Neural cell (in vitro differentiated cells): ENCODE results near the gene TM9SF1. TPM values are rescaled to one million over a fixed set of nuclear protein-coding genes. Genes with fewer than 3 reads are reported as not detected.
A peak's percentile ranks its signal among the peaks of the same experiment; 100 is the strongest.

Source experiments
- H2AFZ ChIP-seq: fragments of 200-600, 300-800 bp; sonication (generic), shearing (Covaris generic); 2 replicates; pipeline ENCODE4 v1.6.0; 2014; ENCODE audit warnings: low read depth, mild to moderate bottlenecking, antibody characterized with exemption, low read length, moderate library complexity
- H3F3A ChIP-seq: fragments of 200-600 bp; shearing (Covaris generic); 2 replicates; pipeline ENCODE4 v1.6.1; 2016; ENCODE audit warnings: mild to moderate bottlenecking, moderate library complexity, mixed read lengths, antibody characterized with exemption, low read length; ENCODE audit not compliant: insufficient read depth, poor library complexity, severe bottlenecking
- H3K27ac ChIP-seq: fragments of 200-600, 300-800 bp; sonication (generic), shearing (Covaris generic); 2 replicates; pipeline ENCODE4 v1.5.1; 2014; ENCODE audit warnings: mild to moderate bottlenecking, low read length, moderate library complexity
- H3K27me3 ChIP-seq: fragments of 300-800, 200-600 bp; sonication (generic), shearing (Covaris generic); 2 replicates; pipeline ENCODE4 v1.6.0; 2014; ENCODE audit warnings: mild to moderate bottlenecking, low read depth, low read length, moderate library complexity; ENCODE audit not compliant: insufficient read depth
- H3K36me3 ChIP-seq: fragments of 300-800, 200-600 bp; sonication (generic), shearing (Covaris generic); 2 replicates; pipeline ENCODE4 v1.5.1; 2014; ENCODE audit warnings: mild to moderate bottlenecking, antibody characterized with exemption, low read length, moderate library complexity; ENCODE audit not compliant: insufficient read depth
- H3K4me2 ChIP-seq: fragments of 300-800, 200-600 bp; sonication (generic), shearing (Covaris generic); 2 replicates; pipeline ENCODE4 v1.6.0; 2014; ENCODE audit warnings: mild to moderate bottlenecking, low read length
- H3K4me3 ChIP-seq: fragments of 300-800, 200-600 bp; sonication (generic), shearing (Covaris generic); 2 replicates; pipeline ENCODE4 v1.5.1; 2014; ENCODE audit warnings: mild to moderate bottlenecking, low read length, moderate library complexity
- H3K79me2 ChIP-seq: fragments of 200-600 bp; shearing (Covaris generic); replicated peaks from 2 replicates; pipeline ENCODE4 v1.6.0; 2014; ENCODE audit warnings: mild to moderate bottlenecking, low read length, moderate library complexity; ENCODE audit not compliant: insufficient read depth
- H3K9ac ChIP-seq: fragments of 300-800, 200-600 bp; sonication (generic), shearing (Covaris generic); 2 replicates; pipeline ENCODE4 v1.6.1; 2016; ENCODE audit warnings: mild to moderate bottlenecking, low read length, mixed read lengths
- H3K9me2 ChIP-seq: fragments of 200-600 bp; shearing (Covaris generic); 2 replicates; pipeline ENCODE4 v1.6.1; 2016; ENCODE audit warnings: mild to moderate bottlenecking, low read length, mixed read lengths; ENCODE audit not compliant: insufficient read depth
- H3K9me3 ChIP-seq: fragments of 200-600, 300-800 bp; sonication (generic), shearing (Covaris generic); 2 replicates; pipeline ENCODE4 v1.6.1; 2016; ENCODE audit warnings: mild to moderate bottlenecking, mixed run types, low read length, moderate library complexity, mixed read lengths
- H4K20me1 ChIP-seq: fragments of 200-600 bp; shearing (Covaris generic); 2 replicates; pipeline ENCODE4 v1.6.1; 2016; ENCODE audit warnings: mild to moderate bottlenecking, mixed run types; ENCODE audit not compliant: insufficient read depth
- EP300 ChIP-seq: fragments of 450-650 bp; conservative IDR thresholded peaks from 2 replicates; pipeline ENCODE4 v1.6.1; 2014; ENCODE audit warnings: antibody characterized with exemption, mild to moderate bottlenecking, moderate library complexity; ENCODE audit not compliant: poor library complexity, severe bottlenecking
- EZH2 ChIP-seq: fragments of 200-600, 300-800 bp; shearing (Covaris generic), sonication (generic); IDR thresholded peaks from 2 replicates; pipeline ENCODE4 v1.6.1; 2014; ENCODE audit warnings: antibody characterized with exemption, low read length, borderline replicate concordance, mild to moderate bottlenecking; ENCODE audit not compliant: insufficient read depth, poor library complexity, severe bottlenecking
- MXI1 ChIP-seq: fragments of 450-650 bp; conservative IDR thresholded peaks from 2 replicates; pipeline ENCODE4 v1.6.1; 2014; ENCODE audit warnings: antibody characterized with exemption, mild to moderate bottlenecking; ENCODE audit not compliant: poor library complexity, severe bottlenecking
- POLR2AphosphoS5 ChIP-seq: IDR thresholded peaks from 2 replicates; pipeline ENCODE4 v1.6.1; 2012
- RAD21 ChIP-seq: fragments of 450-650 bp; conservative IDR thresholded peaks from 2 replicates; pipeline ENCODE4 v1.6.1; 2014; ENCODE audit warnings: antibody characterized with exemption, mild to moderate bottlenecking, moderate library complexity
- SMC3 ChIP-seq: fragments of 450-650 bp; conservative IDR thresholded peaks from 2 replicates; pipeline ENCODE4 v1.6.1; 2014; ENCODE audit warnings: antibody characterized with exemption, mild to moderate bottlenecking, moderate library complexity; ENCODE audit not compliant: poor library complexity
- TAF1 ChIP-seq: IDR thresholded peaks from 2 replicates; pipeline ENCODE4 v1.6.1; 2012; ENCODE audit warnings: low read depth
- polyA plus RNA-seq: library from polyadenylated mRNA; depleted of rRNA; stranded (reverse); fragments of >200 nt; gene quantifications from 2 replicates; pipeline ENCODE4 v1.2.3, GENCODE V29; 2014
- TF ChIP-seq, protein P1 (sequence below): fragments of 450-650 bp; IDR thresholded peaks from 2 replicates; pipeline ENCODE4 v1.5.1; 2014; ENCODE audit warnings: antibody characterized with exemption, mild to moderate bottlenecking, moderate library complexity; ENCODE audit not compliant: poor library complexity, severe bottlenecking
- TF ChIP-seq, protein P2 (sequence below): IDR thresholded peaks from 2 replicates; pipeline ENCODE4 v1.6.1; 2012; ENCODE audit warnings: borderline replicate concordance

The TM9SF1 gene
- polyA plus RNA-seq, 1 donor from 2014 or later: 25.1 TPM

DNA sequence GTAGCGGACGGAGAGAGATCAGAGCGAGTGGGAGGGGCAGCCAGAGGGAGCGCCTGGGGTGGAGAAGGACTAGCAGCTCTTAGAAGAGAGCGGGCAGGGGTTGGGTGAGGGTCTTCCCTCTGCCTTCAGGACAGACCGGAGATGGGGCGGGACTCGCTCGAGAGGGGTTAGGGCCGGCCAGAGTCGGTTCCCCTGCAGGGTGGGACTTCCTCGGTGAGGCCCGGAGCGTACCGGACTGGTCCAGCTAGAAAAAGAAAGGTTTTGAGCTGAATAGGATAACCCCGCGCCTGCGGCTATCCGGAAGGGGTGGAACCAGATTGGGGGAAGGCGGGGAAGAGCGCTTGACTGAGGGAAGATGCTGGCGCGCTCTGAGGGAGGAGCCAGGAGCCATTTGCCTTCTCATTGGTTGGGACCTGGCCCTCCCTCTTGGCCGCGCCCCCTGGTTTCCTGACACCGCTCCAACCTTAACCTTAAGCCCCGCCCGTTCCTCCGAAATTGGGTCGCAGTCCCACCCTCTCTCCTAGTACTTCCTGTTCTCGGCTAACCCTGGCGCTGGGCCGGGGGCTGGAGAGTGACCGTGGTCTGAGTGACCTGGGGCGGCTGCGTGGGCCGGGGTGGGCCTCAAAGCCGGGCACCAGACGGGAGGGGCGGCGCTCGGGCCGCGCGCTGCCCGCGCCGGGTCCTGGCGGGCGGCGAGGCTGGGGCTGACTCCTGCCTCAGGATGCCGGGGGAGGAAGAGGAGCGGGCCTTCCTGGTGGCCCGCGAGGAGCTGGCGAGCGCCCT, 48.1 kb downstream of the TM9SF1 start, which contains the start of gene RNF31:
TSS of gene RNF31 (plus strand) at position 521 of the 783 bp plus-strand sequence. CDS start at position 722, 201 bp downstream.
- no peaks in the 10 kb centered on the region for H3F3A ChIP-seq
- peak within 1 kb of the TSS; percentile 79 for H3K9ac ChIP-seq
- H3K79me2 ChIP-seq: peaks cover 9% of the 10 kb centered on the region
- H3K4me3 ChIP-seq: peak within 1 kb of the TSS; percentile 97
- no peaks in the 10 kb centered on the region for H4K20me1 ChIP-seq
- H3K9me3 ChIP-seq: no peaks in the 10 kb centered on the region
- H3K9me2 ChIP-seq: no peaks in the 10 kb centered on the region
- TF ChIP-seq POLR2AphosphoS5: peak; percentile 58
- peak; percentile 16 for TF ChIP-seq TAF1
- TF ChIP-seq, protein P1, sequence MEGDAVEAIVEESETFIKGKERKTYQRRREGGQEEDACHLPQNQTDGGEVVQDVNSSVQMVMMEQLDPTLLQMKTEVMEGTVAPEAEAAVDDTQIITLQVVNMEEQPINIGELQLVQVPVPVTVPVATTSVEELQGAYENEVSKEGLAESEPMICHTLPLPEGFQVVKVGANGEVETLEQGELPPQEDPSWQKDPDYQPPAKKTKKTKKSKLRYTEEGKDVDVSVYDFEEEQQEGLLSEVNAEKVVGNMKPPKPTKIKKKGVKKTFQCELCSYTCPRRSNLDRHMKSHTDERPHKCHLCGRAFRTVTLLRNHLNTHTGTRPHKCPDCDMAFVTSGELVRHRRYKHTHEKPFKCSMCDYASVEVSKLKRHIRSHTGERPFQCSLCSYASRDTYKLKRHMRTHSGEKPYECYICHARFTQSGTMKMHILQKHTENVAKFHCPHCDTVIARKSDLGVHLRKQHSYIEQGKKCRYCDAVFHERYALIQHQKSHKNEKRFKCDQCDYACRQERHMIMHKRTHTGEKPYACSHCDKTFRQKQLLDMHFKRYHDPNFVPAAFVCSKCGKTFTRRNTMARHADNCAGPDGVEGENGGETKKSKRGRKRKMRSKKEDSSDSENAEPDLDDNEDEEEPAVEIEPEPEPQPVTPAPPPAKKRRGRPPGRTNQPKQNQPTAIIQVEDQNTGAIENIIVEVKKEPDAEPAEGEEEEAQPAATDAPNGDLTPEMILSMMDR: no peak
- TF ChIP-seq MXI1: peak; percentile 58
- TF ChIP-seq EZH2: no peak
- TF ChIP-seq RAD21: no peak
- TF ChIP-seq SMC3: no peak
- TF ChIP-seq, protein P2, sequence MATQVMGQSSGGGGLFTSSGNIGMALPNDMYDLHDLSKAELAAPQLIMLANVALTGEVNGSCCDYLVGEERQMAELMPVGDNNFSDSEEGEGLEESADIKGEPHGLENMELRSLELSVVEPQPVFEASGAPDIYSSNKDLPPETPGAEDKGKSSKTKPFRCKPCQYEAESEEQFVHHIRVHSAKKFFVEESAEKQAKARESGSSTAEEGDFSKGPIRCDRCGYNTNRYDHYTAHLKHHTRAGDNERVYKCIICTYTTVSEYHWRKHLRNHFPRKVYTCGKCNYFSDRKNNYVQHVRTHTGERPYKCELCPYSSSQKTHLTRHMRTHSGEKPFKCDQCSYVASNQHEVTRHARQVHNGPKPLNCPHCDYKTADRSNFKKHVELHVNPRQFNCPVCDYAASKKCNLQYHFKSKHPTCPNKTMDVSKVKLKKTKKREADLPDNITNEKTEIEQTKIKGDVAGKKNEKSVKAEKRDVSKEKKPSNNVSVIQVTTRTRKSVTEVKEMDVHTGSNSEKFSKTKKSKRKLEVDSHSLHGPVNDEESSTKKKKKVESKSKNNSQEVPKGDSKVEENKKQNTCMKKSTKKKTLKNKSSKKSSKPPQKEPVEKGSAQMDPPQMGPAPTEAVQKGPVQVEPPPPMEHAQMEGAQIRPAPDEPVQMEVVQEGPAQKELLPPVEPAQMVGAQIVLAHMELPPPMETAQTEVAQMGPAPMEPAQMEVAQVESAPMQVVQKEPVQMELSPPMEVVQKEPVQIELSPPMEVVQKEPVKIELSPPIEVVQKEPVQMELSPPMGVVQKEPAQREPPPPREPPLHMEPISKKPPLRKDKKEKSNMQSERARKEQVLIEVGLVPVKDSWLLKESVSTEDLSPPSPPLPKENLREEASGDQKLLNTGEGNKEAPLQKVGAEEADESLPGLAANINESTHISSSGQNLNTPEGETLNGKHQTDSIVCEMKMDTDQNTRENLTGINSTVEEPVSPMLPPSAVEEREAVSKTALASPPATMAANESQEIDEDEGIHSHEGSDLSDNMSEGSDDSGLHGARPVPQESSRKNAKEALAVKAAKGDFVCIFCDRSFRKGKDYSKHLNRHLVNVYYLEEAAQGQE: peak; percentile 53
- TF ChIP-seq EP300: no peak
- H3K27me3 ChIP-seq: no peaks in the 10 kb centered on the region
- H3K27ac ChIP-seq: peak within 1 kb of the TSS; percentile 79
- no peaks in the 10 kb centered on the region for H3K36me3 ChIP-seq
- H2AFZ ChIP-seq: peak within 1 kb of the TSS; percentile 95
- peak within 1 kb of the TSS; percentile 84 for H3K4me2 ChIP-seq

- peak within 1 kb of the TSS; percentile 95 for H2AFZ ChIP-seq
- peak; percentile 47 for TF ChIP-seq MXI1
- TF ChIP-seq, protein P1: no peak
- TF ChIP-seq TAF1: peak; percentile 32
- peak within 1 kb of the TSS; percentile 79 for H3K27ac ChIP-seq
- H3K9me3 ChIP-seq: no peaks in the 10 kb centered on the region
- peak within 1 kb of the TSS; percentile 79 for H3K9ac ChIP-seq
- H3K27me3 ChIP-seq: no peaks in the 10 kb centered on the region
- peak within 1 kb of the TSS; percentile 97 for H3K4me3 ChIP-seq
- no peaks in the 10 kb centered on the region for H3K36me3 ChIP-seq
- H3F3A ChIP-seq: peaks cover 3% of the 10 kb centered on the region
- H3K4me2 ChIP-seq: peak within 1 kb of the TSS; percentile 84
- no peaks in the 10 kb centered on the region for H3K9me2 ChIP-seq
- H3K79me2 ChIP-seq: peaks cover 9% of the 10 kb centered on the region
- H4K20me1 ChIP-seq: no peaks in the 10 kb centered on the region
Observed at GRCh38 chr14:24146453-24146977, 48.7 kb downstream of the TM9SF1 start, which contains the start of gene PSME2. TSS of gene PSME2 (minus strand) at chr14:24146610. CDS start at chr14:24146581, 29 bp downstream.
